Activated B cell treated with CpG ODN at 0.5 μM for 24 hours (primary cell): ENCODE data around the gene RDH13. TPM values are rescaled to one million over a fixed set of nuclear protein-coding genes. Genes with fewer than 3 reads are reported as not detected.

Experiments
- ATAC-seq: fragments of 200-7000 bp; cut with Tn5 transposase; one replicate; pipeline ENCODE4 v1.10.0; 2021; ENCODE audit warnings: low read depth, mild to moderate bottlenecking, moderate library complexity
- CTCF ChIA-PET: fragments of 350-600 bp; sonication (Branson Sonifier 250); formaldehyde crosslinking; loops from one replicate; lab custom pipeline; 2021; ENCODE audit warnings: antibody characterized with exemption; lab: Charles Lee
- POLR2A ChIA-PET: fragments of 350-600 bp; sonication (Branson Sonifier 250); formaldehyde crosslinking; loops from one replicate; lab custom pipeline; 2021; ENCODE audit warnings: antibody characterized with exemption; lab: Charles Lee
- DNase-seq: peaks from one replicate; pipeline ENCODE4 v3.0.0; 2022
- H3K27ac Mint-ChIP-seq: one replicate; pipeline ENCODE4 v1.8.0; 2020; ENCODE audit warnings: mixed read lengths
- H3K27me3 Mint-ChIP-seq: one replicate; pipeline ENCODE4 v1.8.0; 2021; ENCODE audit warnings: mixed read lengths
- H3K36me3 Mint-ChIP-seq: one replicate; pipeline ENCODE4 v1.8.0; 2021; ENCODE audit warnings: low read depth, mixed read lengths
- H3K4me1 Mint-ChIP-seq: one replicate; pipeline ENCODE4 v1.8.0; 2021; ENCODE audit warnings: mixed read lengths
- H3K4me3 Mint-ChIP-seq: one replicate; pipeline ENCODE4 v1.8.0; 2020; ENCODE audit warnings: mild to moderate bottlenecking, mixed read lengths
- H3K9me3 Mint-ChIP-seq: one replicate; pipeline ENCODE4 v1.8.0; 2020; ENCODE audit warnings: mixed read lengths
- CTCF ChIP-seq: fragments of 200-600 bp; IDR thresholded peaks from one replicate; pipeline ENCODE4 v1.8.0; 2022; ENCODE audit warnings: antibody characterized with exemption, mild to moderate bottlenecking
- intact Hi-C: fragments of 100-400 bp; cut with micrococcal nuclease; formaldehyde crosslinking; loops from one replicate; pipeline ENCODE4 v1.15.1; 2024
- total RNA-seq: library from RNA; stranded (reverse); gene quantifications from 2 replicates; pipeline ENCODE4 v1.2.3, GENCODE V29; 2022

The RDH13 gene
- total RNA-seq, 1 donor from 2014 or later = 12.4 TPM

- no peak overlapping the region for H3K27ac Mint-ChIP-seq
- ATAC-seq (no peak), DNase-seq (no peak)
- ChIA-PET POLR2A (no interaction called here), CTCF (no interaction called here)
- no peak overlapping the region for H3K4me3 Mint-ChIP-seq
- no peaks in the 10 kb centered on the region for H3K9me3 Mint-ChIP-seq
- TF ChIP-seq CTCF = no peak
- no peaks in the 10 kb centered on the region for H3K4me1 Mint-ChIP-seq
- intact Hi-C loops = no loop called here
- no peaks in the 10 kb centered on the region for H3K27me3 Mint-ChIP-seq
- H3K36me3 Mint-ChIP-seq = peaks cover 60% of the 10 kb centered on the region
Measured at GRCh38 chr19:55106591-55106990, 43.6 kb upstream of the RDH13 start.

DNA sequence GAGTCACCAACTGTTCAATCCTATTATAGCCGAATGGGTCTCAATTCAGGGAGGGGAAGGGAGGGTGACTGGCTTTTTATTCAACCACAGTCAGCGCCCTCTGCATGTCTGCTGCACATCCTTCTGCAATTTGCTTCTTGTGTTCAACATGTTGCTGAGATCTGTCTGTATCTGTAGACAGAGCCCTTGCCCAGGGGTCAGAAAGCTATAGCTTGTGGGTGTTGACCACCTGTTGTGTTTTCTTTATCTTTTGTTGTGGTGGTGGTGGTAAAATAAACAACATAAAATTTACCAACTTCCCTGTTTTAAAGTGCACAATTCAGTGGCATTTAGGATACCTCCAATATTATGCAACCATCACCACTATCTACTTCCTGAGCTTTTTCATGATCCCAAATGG lies 42.3 kb upstream of the RDH13 start:
- POLR2A ChIA-PET = no interaction called here
- H3K27ac Mint-ChIP-seq = no peak overlapping the region
- H3K27me3 Mint-ChIP-seq = no peaks in the 10 kb centered on the region
- no peaks in the 10 kb centered on the region for H3K9me3 Mint-ChIP-seq
- TF ChIP-seq CTCF = no peak
- CTCF ChIA-PET = no interaction called here
- DNase-seq (no peak), ATAC-seq (no peak)
- H3K36me3 Mint-ChIP-seq = peaks cover 60% of the 10 kb centered on the region
- H3K4me1 Mint-ChIP-seq = no peaks in the 10 kb centered on the region
- no peak overlapping the region for H3K4me3 Mint-ChIP-seq
- intact Hi-C loops = no loop called here

GRCh38 chr19:55103190-55103589 lies 40.2 kb upstream of the RDH13 start:
- Mint-ChIP-seq H3K27ac (no peak overlapping the region), H3K9me3 (no peaks in the 10 kb centered on the region), H3K4me1 (peaks cover 1% of the 10 kb centered on the region), H3K4me3 (no peak overlapping the region), H3K27me3 (no peaks in the 10 kb centered on the region), H3K36me3 (peaks cover 52% of the 10 kb centered on the region)
- TF ChIP-seq CTCF = no peak
- DNase-seq = no peak
- ChIA-PET CTCF (no interaction called here), POLR2A (no interaction called here)
- intact Hi-C loops = no loop called here
- ATAC-seq = no peak

GRCh38 chr19:55101261-55101660 lies 38.3 kb upstream of the RDH13 start:
- no peak for TF ChIP-seq CTCF
- peaks cover 50% of the 10 kb centered on the region for H3K36me3 Mint-ChIP-seq
- no peaks in the 10 kb centered on the region for H3K27me3 Mint-ChIP-seq
- DNase-seq (no peak), ATAC-seq (no peak)
- CTCF ChIA-PET = no interaction called here
- no peak overlapping the region for H3K4me3 Mint-ChIP-seq
- H3K9me3 Mint-ChIP-seq = no peaks in the 10 kb centered on the region
- intact Hi-C loops = no loop called here
- peaks cover 6% of the 10 kb centered on the region for H3K4me1 Mint-ChIP-seq
- POLR2A ChIA-PET = no interaction called here
- no peak overlapping the region for H3K27ac Mint-ChIP-seq

- H3K27me3 Mint-ChIP-seq = no peaks in the 10 kb centered on the region
- H3K4me3 Mint-ChIP-seq = no peak overlapping the region
- no peak overlapping the region for H3K27ac Mint-ChIP-seq
- CTCF ChIA-PET = no interaction called here
- no peak for ATAC-seq
- peaks cover 6% of the 10 kb centered on the region for H3K4me1 Mint-ChIP-seq
- DNase-seq = no peak
- peaks cover 46% of the 10 kb centered on the region for H3K36me3 Mint-ChIP-seq
- intact Hi-C loops = no loop called here
- H3K9me3 Mint-ChIP-seq = no peaks in the 10 kb centered on the region
- no peak for TF ChIP-seq CTCF
- POLR2A ChIA-PET = no interaction called here
Measured at GRCh38 chr19:55099557-55100506, 36.9 kb upstream of the RDH13 start.
